ENCODE measurements around the gene ITGA3. TPM values are rescaled to one million over a fixed set of nuclear protein-coding genes. Genes with fewer than 3 reads are reported as not detected.

The ITGA3 gene
- total RNA-seq, 2 donors from 2014 or later: 31.0 to 36.3 TPM

GRCh38 chr17:50042211-50042610 is 13.7 kb upstream of the ITGA3 start:
- no peaks in the 10 kb centered on the region for H3K36me3 ChIP-seq (replicated peaks in 1 of 2; ENCODE audit: insufficient read depth in 1 of 2, low read depth in 2 of 2)
- H3K9me3 ChIP-seq: no peaks in the 10 kb centered on the region
- DNase-seq: no peak
- 96 to 98% methylated on average over 5 of the region's 5 CpGs for WGBS, 2 donors
- no peak for ATAC-seq
- intact Hi-C loops (cut with DNase I): no loop called here
- H3K27me3 ChIP-seq: no peaks in the 10 kb centered on the region
- peaks cover 37% of the 10 kb centered on the region for H3K4me1 ChIP-seq
- no peak overlapping the region for H3K4me3 ChIP-seq
- no peak for TF ChIP-seq POLR2A (IDR thresholded peaks at IDR 0.05)
- TF ChIP-seq CTCF (IDR thresholded peaks at IDR 0.05): no peak
- H3K27ac ChIP-seq: no peak overlapping the region

GRCh38 chr17:50043290-50044148 is 12.4 kb upstream of the ITGA3 start:
- WGBS, 2 donors: 20 to 26% methylated on average over 9 to 15 of the region's 16 CpGs
- peak; percentile 87 for ATAC-seq
- Histone ChIP-seq H3K36me3 (replicated peaks in 1 of 2; ENCODE audit: insufficient read depth in 1 of 2, low read depth in 2 of 2) (no peaks in the 10 kb centered on the region), H3K9me3 (no peaks in the 10 kb centered on the region), H3K27me3 (no peaks in the 10 kb centered on the region), H3K4me3 (no peak overlapping the region), H3K4me1 (peaks cover 26% of the 10 kb centered on the region), H3K27ac (peak overlapping the region; percentile 34 to 71 (median 58))
- DNase-seq: peak; percentile 67 to 90 (median 84)
- intact Hi-C loops (cut with DNase I): no loop called here
- no peak for TF ChIP-seq POLR2A (IDR thresholded peaks at IDR 0.05)
- TF ChIP-seq CTCF (IDR thresholded peaks at IDR 0.05): no peak

GRCh38 chr17:50044483-50044882 is 11.4 kb upstream of the ITGA3 start:
- H3K4me3 ChIP-seq: no peak overlapping the region
- intact Hi-C loops (cut with DNase I): no loop called here
- 92 to 93% methylated on average over 5 of the region's 5 CpGs for WGBS, 2 donors
- no peaks in the 10 kb centered on the region for H3K27me3 ChIP-seq
- H3K4me1 ChIP-seq: peaks cover 26% of the 10 kb centered on the region
- no peak for ATAC-seq
- H3K9me3 ChIP-seq: no peaks in the 10 kb centered on the region
- H3K36me3 ChIP-seq (replicated peaks in 1 of 2; ENCODE audit: insufficient read depth in 1 of 2, low read depth in 2 of 2): no peaks in the 10 kb centered on the region
- DNase-seq: no peak
- H3K27ac ChIP-seq: peak overlapping the region; percentile 34 to 71 (median 58)
- TF ChIP-seq CTCF (IDR thresholded peaks at IDR 0.05): no peak
- no peak for TF ChIP-seq POLR2A (IDR thresholded peaks at IDR 0.05)

GRCh38 chr17:50045154-50045553 is 10.8 kb upstream of the ITGA3 start:
- no peaks in the 10 kb centered on the region for H3K9me3 ChIP-seq
- H3K27me3 ChIP-seq: no peaks in the 10 kb centered on the region
- H3K36me3 ChIP-seq (replicated peaks in 1 of 2; ENCODE audit: insufficient read depth in 1 of 2, low read depth in 2 of 2): no peaks in the 10 kb centered on the region
- no peak for TF ChIP-seq POLR2A (IDR thresholded peaks at IDR 0.05)
- no peak for TF ChIP-seq CTCF (IDR thresholded peaks at IDR 0.05)
- peak overlapping the region in 1 of 4 donors; percentile 41 for H3K27ac ChIP-seq
- intact Hi-C loops (cut with DNase I): no loop called here
- ATAC-seq (peak; percentile 44), DNase-seq (peak in 1 of 4 donors; percentile 56)
- H3K4me1 ChIP-seq: peaks cover 26% of the 10 kb centered on the region
- no peak overlapping the region for H3K4me3 ChIP-seq
- WGBS, 2 donors: 29 to 45% methylated on average over 3 to 4 of the region's 4 CpGs

GRCh38 chr17:50046179-50046578 is 9.7 kb upstream of the ITGA3 start:
- intact Hi-C loops (cut with DNase I): no loop called here
- DNase-seq: no peak
- WGBS, 2 donors: 68 to 83% methylated on average over 2 of the region's 2 CpGs

More at GRCh38 chr17:50046179-50046578, 9.7 kb upstream of the ITGA3 start:
- Histone ChIP-seq H3K4me3 (no peak overlapping the region), H3K27ac (no peak overlapping the region), H3K9me3 (no peaks in the 10 kb centered on the region), H3K27me3 (no peaks in the 10 kb centered on the region), H3K4me1 (peaks cover 31% of the 10 kb centered on the region), H3K36me3 (replicated peaks in 1 of 2; ENCODE audit: insufficient read depth in 1 of 2, low read depth in 2 of 2) (no peaks in the 10 kb centered on the region)
- TF ChIP-seq POLR2A (IDR thresholded peaks at IDR 0.05) (no peak), CTCF (IDR thresholded peaks at IDR 0.05) (no peak)
- ATAC-seq: no peak
